Gastroesophageal sphincter (tissue), 3 donors: Measurements from ENCODE around the gene MAP1B.

Source experiments
- POLR2A ChIP-seq, 2 donors: fragments of 450-650 bp; IDR thresholded peaks; one replicate each; pipeline ENCODE4 v1.6.1; 2017; ENCODE audit warnings: antibody characterized with exemption in 2 of 2, mild to moderate bottlenecking in 2 of 2, moderate library complexity in 1 of 2
- POLR2AphosphoS5 ChIP-seq: sonication (generic); formaldehyde crosslinking; IDR thresholded peaks from one replicate; pipeline ENCODE4 v1.6.1; 2017; ENCODE audit warnings: antibody characterized with exemption
- TF ChIP-seq, protein P1 (sequence below), 4 experiments: fragments of 200-600 bp in 2 of 4; fragments of 450-650 bp in 2 of 4; sonication (generic) in 1 of 4; IDR thresholded peaks; one replicate each; pipeline ENCODE4 v1.5.1; 2017 to 2019; ENCODE audit warnings: antibody characterized with exemption in 4 of 4, mild to moderate bottlenecking in 2 of 4, moderate library complexity in 2 of 4

DNA sequence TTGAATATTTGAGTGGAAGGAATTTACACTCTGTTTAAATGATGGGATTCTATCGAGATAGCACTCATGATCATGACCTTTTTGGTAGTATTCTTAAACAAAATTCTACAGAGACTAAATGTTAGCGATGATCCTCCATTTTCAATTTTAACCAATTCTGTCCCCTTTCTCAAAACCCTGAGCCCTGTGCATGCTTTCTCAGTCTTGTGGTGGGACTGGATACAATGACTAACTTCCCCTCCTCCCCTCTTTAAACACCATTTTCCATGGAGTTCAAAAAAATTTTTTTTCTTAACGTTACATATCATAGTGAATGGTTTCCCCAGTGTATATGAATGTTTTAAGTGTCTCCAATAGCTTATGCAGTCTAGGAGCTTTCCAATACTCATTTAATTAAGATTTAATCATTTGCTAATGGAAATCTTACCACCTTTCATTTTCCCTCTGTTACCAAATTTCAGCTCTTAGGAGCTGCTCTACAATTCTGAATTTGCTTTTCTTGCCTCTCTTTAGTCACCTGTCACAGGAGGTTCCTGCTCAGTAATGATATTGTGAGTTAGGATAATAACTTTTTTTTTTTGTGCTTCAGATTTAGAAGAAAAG is 101.2 kb downstream of the MAP1B start:
- TF ChIP-seq, protein P1, sequence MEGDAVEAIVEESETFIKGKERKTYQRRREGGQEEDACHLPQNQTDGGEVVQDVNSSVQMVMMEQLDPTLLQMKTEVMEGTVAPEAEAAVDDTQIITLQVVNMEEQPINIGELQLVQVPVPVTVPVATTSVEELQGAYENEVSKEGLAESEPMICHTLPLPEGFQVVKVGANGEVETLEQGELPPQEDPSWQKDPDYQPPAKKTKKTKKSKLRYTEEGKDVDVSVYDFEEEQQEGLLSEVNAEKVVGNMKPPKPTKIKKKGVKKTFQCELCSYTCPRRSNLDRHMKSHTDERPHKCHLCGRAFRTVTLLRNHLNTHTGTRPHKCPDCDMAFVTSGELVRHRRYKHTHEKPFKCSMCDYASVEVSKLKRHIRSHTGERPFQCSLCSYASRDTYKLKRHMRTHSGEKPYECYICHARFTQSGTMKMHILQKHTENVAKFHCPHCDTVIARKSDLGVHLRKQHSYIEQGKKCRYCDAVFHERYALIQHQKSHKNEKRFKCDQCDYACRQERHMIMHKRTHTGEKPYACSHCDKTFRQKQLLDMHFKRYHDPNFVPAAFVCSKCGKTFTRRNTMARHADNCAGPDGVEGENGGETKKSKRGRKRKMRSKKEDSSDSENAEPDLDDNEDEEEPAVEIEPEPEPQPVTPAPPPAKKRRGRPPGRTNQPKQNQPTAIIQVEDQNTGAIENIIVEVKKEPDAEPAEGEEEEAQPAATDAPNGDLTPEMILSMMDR (IDR thresholded peaks at IDR 0.05) = no peak
- TF ChIP-seq POLR2A (IDR thresholded peaks at IDR 0.05) = no peak
- no peak for TF ChIP-seq POLR2AphosphoS5
